Measurements from ENCODE around the gene TRAF3.

TRAF3 gene

GRCh38 chr14:102778338-102779083, 1.3 kb downstream of the TRAF3 start:
- DNase-seq = no peak

- no peak for DNase-seq
These were observed 1.8 kb downstream of the TRAF3 start for GRCh38 chr14:102779084-102779462.

GRCh38 chr14:102779574-102780315, 2.5 kb downstream of the TRAF3 start:
- no peak for DNase-seq

- DNase-seq = no peak
These were observed 3.8 kb downstream of the TRAF3 start for GRCh38 chr14:102781063-102781462.

- DNase-seq = no peak
These were observed 5.7 kb downstream of the TRAF3 start for GRCh38 chr14:102782974-102783373.

DNA sequence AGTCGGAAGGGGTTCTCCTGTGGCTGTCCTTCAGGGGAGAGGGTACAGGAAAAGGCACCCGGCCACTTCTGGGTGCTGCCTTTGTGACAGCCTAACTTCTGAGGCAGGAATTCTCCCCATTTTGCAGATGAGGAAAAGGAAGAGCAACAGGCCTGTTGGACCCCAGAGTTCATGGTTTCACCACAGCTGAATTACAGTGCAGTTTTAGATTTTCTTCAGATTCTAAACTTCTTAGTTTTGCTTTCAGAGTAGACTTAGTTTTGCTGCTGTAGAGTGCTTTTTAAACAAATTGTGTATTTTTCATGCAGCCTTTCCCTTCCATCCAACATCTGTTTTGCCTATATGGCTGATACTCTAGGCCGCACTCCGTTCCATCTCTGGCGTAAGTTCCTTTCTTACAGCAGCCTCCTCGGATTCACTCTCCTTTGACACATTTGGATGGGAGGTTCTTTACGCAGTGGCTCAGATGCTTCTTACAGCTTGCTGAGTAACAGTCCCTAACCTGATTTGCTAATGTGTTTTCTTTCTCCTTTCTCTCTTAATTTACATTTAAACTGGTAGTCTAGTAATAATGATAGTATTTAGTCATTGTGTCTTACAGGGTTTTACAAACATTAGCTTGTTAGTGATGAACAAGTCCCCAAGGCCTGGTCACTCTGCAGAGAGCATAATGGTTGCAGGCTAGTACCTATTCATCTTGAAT, 7.8 kb downstream of the TRAF3 start:
- DNase-seq = no peak

DNA sequence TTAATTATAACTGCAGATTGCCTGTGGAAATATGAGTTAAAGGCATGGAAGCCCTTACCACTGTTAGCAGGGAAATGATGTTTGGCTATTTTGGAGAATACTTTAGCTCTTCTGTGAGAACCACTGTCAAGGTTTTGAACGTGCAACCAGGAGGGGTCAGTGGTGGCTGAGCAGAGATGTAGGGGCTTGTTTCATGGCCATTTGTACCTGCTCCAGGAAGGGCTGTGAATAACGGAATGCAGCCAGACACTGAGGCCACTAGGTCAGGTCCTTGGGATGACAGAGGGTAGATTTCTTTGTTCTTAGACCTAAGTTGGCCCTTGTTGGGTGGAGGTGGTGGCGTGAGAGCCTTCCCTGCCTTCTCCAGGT, 8.3 kb downstream of the TRAF3 start:
- DNase-seq = no peak

DNA sequence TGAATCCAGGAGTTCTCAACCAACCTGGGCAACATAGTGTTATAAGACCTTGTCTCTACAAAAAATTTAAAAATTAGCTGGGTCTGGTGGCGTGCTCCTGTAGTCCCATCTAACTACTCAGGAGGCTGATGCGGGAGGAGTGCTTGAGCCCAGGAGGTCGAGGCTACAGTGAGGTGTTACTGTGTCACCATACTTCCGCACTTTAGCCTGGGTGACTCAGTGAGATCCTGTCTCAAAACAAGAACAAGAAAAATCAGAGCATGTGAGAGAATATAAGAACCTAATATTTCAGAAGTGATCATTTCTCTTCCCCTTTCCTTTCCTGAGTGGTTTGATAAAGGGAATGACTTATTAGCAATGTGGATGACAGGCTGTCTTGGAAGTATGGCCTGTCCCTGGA, 9.5 kb downstream of the TRAF3 start:
- DNase-seq = no peak

- no peak for DNase-seq
These were observed 12.1 kb downstream of the TRAF3 start for GRCh38 chr14:102789349-102789748.

DNA sequence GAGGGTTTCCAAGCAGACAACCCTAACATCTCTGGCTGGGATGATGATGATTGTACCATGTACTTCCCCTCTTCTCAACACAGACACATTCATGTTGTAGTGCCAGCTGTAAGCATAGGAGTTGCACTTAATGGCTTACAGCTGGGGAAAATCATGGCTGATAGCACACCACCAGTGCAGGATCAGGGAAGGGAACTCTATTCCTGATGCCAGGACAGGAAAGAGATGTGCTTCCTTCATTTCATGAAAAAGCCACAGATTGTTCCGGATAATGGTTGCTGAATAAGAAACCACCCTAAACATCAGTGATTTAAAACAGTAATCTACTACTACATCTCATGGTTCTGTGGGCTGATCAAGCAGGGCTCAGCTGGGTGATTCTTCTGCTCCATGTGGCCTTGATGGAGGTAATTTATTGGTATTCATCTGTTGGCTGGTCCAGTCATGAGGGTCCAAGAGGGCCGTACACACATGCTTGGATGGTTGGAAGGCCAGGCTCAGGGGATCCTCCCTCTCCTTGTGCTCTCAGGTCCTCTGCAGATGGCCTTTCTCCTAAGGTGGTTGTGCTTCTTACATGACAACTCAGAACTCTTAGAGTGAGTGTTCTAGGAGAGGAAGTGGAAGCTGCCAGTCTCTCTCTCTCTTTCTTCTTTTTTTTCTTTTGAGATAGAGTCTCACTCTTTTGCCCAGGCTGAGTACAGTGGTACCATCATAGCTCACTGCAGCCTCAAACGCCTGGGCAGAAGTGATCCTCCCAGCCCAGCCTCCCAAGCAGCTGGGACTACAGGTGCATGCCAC, 16.5 kb downstream of the TRAF3 start:
- no peak for DNase-seq

- DNase-seq = no peak
These were observed 18.0 kb downstream of the TRAF3 start for GRCh38 chr14:102795060-102795925.

DNA sequence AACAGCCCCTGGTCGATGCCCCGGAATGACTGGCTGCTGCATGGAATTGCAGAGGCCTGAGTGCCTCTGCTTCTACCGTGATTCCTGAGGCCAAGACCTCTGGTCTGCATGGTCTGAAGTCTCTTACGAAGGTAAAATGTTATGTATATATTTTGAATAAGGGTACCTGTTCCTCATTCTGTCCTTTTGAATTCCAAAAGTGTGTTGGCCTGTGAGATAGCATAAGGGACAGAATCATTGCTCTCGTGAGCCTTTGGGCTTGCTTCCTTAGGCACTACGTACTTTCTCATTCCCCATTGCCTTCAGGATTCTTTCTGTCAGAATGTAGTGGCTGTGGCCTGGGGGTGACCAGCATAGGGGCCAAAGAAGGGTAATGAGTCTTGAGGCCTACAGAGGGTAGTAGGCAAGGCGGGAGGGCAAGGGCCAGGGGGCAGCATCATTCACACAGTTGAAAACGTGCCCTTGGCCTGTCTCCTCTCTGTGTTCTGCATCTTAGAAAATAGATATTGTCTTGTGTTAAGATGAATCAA, 19.5 kb downstream of the TRAF3 start:
- DNase-seq = no peak

GRCh38 chr14:102798926-102799325, 21.7 kb downstream of the TRAF3 start:
- no peak for DNase-seq

DNA sequence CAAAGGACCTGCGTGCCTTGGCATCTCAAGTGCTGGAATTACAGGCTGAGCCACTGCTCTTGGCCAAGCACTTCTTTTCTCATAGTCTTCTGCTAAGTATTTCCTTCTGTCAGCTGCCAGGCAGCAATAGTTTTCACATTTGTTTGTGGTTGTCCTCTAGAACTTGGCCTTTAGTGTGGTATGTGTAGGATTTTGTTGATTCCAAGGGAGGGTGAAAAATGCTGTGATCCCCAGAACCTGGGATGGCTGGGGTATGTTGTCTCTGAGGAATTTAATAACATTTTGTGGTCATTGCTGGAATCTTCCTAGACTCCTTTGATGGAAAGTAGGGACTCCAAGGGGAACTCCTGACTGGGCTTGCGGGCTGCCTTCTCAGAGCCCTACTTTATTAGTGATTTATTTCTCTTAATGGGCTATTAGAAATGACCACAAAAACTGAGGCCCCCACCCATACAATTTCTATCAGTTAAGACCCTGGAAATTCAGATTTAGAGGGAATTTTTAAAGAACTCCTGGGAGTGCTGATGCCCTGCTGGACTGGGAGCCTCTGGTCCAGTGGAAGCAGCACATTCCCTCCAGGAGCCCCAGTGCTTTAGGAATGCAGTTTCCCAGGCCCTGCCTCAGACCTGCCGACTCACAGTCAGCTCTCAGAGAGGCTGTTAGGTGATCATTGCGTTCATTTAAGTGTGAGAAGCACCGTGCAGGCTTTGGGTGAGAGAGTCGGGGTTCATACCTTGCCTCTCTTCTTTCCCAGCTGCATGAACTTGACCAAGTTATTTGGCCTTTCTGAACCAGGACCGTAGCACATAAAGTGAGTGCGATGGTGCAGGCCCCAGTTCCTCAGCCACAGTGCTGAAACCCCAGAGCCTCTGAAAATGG, 22.7 kb downstream of the TRAF3 start:
- DNase-seq = no peak

DNA sequence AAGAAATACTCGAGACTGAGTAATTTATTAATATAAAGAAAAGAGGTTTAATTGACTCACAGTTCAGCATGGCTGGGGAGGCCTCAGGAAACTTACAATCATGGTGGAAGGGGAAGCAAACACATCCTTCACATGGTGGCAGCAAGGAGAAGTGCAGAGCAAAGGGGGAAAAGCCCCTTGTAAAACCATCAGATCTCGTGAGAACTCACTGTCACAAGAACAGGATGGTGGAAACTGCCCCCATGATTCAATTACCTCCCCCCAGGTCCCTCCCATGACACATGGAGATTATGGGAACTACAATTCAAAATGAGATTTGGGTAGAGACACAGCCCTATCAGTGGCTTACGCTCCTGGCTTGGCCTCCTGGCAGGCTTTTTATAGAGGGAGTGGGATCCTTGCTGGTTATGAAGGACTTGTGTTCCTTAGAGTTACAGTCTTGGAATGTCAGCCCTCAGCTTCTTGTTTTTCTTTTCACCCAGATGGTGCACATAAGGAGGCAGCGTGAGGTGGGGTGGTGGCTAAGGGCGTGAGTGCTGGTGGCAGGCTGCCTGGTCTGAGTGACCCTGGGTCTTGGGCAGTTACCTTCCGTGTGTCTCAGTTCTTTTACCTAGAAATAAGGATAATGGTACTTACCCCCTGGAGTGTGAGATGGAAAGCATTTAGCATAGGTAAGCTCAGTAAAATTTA, 25.7 kb downstream of the TRAF3 start:
- no peak for DNase-seq

DNA sequence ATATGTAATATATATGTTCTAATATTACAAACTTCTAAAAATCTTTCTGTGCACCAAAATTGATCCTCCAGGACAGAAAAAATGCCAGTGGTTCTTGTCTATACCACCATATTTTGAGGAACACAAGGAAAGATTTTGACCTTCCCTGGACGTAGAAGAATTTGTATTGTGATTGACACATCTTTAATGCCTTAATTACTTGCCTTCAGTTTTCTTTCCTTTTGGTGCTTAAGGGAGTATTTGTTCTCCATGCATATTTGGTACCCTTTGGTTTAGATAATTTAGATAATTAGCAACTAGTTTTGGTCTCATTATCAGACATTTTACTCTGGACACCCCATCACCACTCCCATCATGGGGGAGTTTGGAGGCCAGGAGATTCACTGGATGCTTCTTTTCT, 27.6 kb downstream of the TRAF3 start:
- DNase-seq = no peak

GRCh38 chr14:102805371-102805891, 28.2 kb downstream of the TRAF3 start:
- DNase-seq = no peak

GRCh38 chr14:102805941-102806340, 28.7 kb downstream of the TRAF3 start:
- DNase-seq = no peak

- DNase-seq = no peak
These were observed 29.2 kb downstream of the TRAF3 start for GRCh38 chr14:102806447-102806846.

DNA sequence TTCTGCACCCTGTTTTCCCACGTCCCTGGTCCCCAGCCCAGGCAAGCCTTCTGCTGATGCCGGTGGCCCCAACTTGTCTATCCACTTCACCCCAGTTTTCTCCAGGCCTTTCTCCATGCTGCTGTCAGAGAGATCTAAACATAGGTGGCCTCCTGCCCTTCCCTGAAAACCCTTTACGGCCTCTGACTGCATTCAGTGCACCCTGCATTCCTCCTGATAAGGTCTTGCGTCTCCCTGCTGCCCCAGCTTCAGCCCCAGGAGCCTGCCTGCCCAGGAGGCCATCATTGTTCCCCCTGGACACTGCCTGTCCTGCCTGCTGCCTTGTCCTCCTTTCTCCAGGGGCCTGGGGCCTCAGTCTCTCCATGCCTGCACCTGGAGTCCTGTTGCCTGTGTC, 29.8 kb downstream of the TRAF3 start:
- DNase-seq = no peak
